Liver (tissue), 9 donors: ENCODE measurements around the gene C1S. TPM values are rescaled to one million over a fixed set of nuclear protein-coding genes. Genes with fewer than 3 reads are reported as not detected.
"Not testable (repeated sequence)": the region's sequence is repeated elsewhere in the genome, so short reads cannot be mapped to it uniquely, and the experiment has no call there.

Experiments used
- DNase-seq: peaks from one replicate; pipeline ENCODE4 v3.0.0-alpha.2; 2017; ENCODE audit warnings: low spot score
- H3K27ac ChIP-seq, 2 donors: one replicate each; pipeline ENCODE4 v1.7.0; 2013; ENCODE audit warnings: inconsistent platforms in 2 of 2, low read length in 2 of 2, control low read depth in 1 of 2, low read depth in 1 of 2, mild to moderate bottlenecking in 1 of 2
- H3K27me3 ChIP-seq, 4 donors: one replicate each; pipeline versions ENCODE4 v1.6.1 to v1.7.0; 2013; ENCODE audit warnings: low read length in 3 of 4, inconsistent platforms in 1 of 4, mild to moderate bottlenecking in 1 of 4, moderate library complexity in 1 of 4; ENCODE audit not compliant: control insufficient read depth in 4 of 4, insufficient read depth in 4 of 4
- H3K36me3 ChIP-seq, 4 donors: one replicate each; pipeline versions ENCODE4 v1.6.1 to v1.7.0; 2013; ENCODE audit warnings: low read length in 3 of 4, mild to moderate bottlenecking in 3 of 4, low read depth in 1 of 4, moderate library complexity in 1 of 4; ENCODE audit not compliant: control insufficient read depth in 4 of 4, insufficient read depth in 3 of 4
- H3K4me1 ChIP-seq, 4 donors: one replicate each; pipeline versions ENCODE4 v1.6.1 to v1.7.0; 2013; ENCODE audit warnings: low read length in 3 of 4, mild to moderate bottlenecking in 3 of 4, moderate library complexity in 1 of 4; ENCODE audit not compliant: control insufficient read depth in 4 of 4, insufficient read depth in 4 of 4
- H3K4me3 ChIP-seq, 3 donors: one replicate each; pipeline versions ENCODE4 v1.6.1 to v1.7.0; 2013; ENCODE audit warnings: low read length in 3 of 3, control low read depth in 1 of 3, low read depth in 1 of 3, mild to moderate bottlenecking in 1 of 3
- H3K9ac ChIP-seq, 2 donors: one replicate each; pipeline ENCODE4 v1.7.0; 2013; ENCODE audit warnings: low read length in 2 of 2, mild to moderate bottlenecking in 2 of 2, moderate library complexity in 2 of 2, control low read depth in 1 of 2, low read depth in 1 of 2
- H3K9me3 ChIP-seq, 4 donors: one replicate each; pipeline versions ENCODE4 v1.6.1 to v1.7.0; 2013; ENCODE audit warnings: low read length in 3 of 4; ENCODE audit not compliant: control insufficient read depth in 4 of 4
- FOXA1 ChIP-seq: IDR thresholded peaks from 2 replicates; pipeline ENCODE4 v1.6.1; 2016; ENCODE audit warnings: antibody characterized with exemption
- FOXA2 ChIP-seq: IDR thresholded peaks from 2 replicates; pipeline ENCODE4 v1.6.1; 2016; ENCODE audit warnings: antibody characterized with exemption
- HNF4A ChIP-seq, 2 donors: conservative IDR thresholded peaks; 2 replicates each; pipeline ENCODE4 v1.6.1; 2016; ENCODE audit warnings: antibody characterized with exemption in 2 of 2, mild to moderate bottlenecking in 2 of 2
- HNF4G ChIP-seq: IDR thresholded peaks from 2 replicates; pipeline ENCODE4 v1.6.1; 2016; ENCODE audit warnings: antibody characterized with exemption
- JUND ChIP-seq, 2 donors: IDR thresholded peaks; 2 replicates each; pipeline ENCODE4 v1.6.1; 2016; ENCODE audit warnings: antibody characterized with exemption in 2 of 2
- RXRA ChIP-seq, 2 donors: IDR thresholded peaks; 2 replicates each; pipeline ENCODE4 v1.6.1; 2017 to 2018; ENCODE audit warnings: antibody characterized with exemption in 2 of 2, mild to moderate bottlenecking in 1 of 2
- SP1 ChIP-seq: IDR thresholded peaks from 2 replicates; pipeline ENCODE4 v1.6.1; 2018; ENCODE audit warnings: antibody characterized with exemption, mild to moderate bottlenecking
- WGBS: extraction: QIAGEN DNeasy Blood & Tissue Kit; methylation state at CpG from one replicate; pipeline ENCODE4 v1.1.7; 2013; 5-methylcytosine and 5-hydroxymethylcytosine counted together
- polyA plus RNA-seq, 2 donors: library from polyadenylated mRNA; stranded (reverse) in 1 of 2; unstranded in 1 of 2; fragments of 200-250 nt in 1 of 2; fragments of >200 nt in 1 of 2; fragmentation: Nextera tagmentation in 1 of 2; extraction: Ambion mirVana in 1 of 2; gene quantifications; one replicate each; pipeline versions ENCODE4 v1.2.1 to v1.2.3, GENCODE V29; 2013 to 2015
- total RNA-seq, 2 donors: library from RNA; depleted of rRNA; stranded (reverse); fragments of >200 nt; gene quantifications; one replicate each; pipeline ENCODE4 v1.2.3, GENCODE V29; 2014
- TF ChIP-seq, protein P1 (sequence below): fragments of 150-350 bp; IDR thresholded peaks from 2 replicates; pipeline ENCODE4 v1.5.1; 2017; ENCODE audit warnings: improper control_type of control experiment, low read depth, low read length; ENCODE audit not compliant: missing input control
- TF ChIP-seq, protein P2 (sequence below): IDR thresholded peaks from 2 replicates; pipeline ENCODE4 v1.6.1; 2016; ENCODE audit warnings: antibody characterized with exemption
- TF ChIP-seq, protein P3 (sequence below): IDR thresholded peaks from 2 replicates; pipeline ENCODE4 v1.6.1; 2016; ENCODE audit warnings: antibody characterized with exemption
- TF ChIP-seq, protein P4 (sequence below): IDR thresholded peaks from 2 replicates; pipeline ENCODE4 v1.6.1; 2016; ENCODE audit warnings: antibody characterized with exemption, mild to moderate bottlenecking
- donor health status: healthy.
- donor health status: healthy.
- donor health status: healthy.
- donor health status: healthy.
- donor health status: healthy.

The C1S gene
- total and polyA plus RNA-seq, 4 donors = 267 to 2,029 (median 1,568) TPM

DNA sequence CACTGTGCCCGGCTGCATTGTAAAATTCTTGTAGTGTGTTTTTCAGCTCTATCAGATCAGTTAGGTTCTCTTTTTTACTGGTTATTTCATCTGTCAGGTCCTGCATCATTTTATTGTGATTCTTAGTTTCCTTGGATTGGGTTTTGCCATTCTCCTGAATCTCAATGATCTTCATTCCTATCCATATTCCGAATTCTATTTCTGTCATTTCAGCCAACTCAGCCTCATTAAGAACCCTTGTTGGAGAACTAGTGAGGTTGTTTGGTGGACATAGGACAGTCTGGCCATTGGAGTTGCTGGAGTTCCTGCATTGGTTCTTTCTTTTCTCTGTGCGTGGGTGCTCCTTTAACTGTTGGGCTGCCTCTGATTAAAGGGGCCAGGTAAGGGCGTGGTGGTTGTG lies 5.6 kb upstream of the C1S start:
- no peak overlapping the region for H3K27ac ChIP-seq
- H3K9me3 ChIP-seq = no peaks in the 10 kb centered on the region
- H3K4me1 ChIP-seq = peaks cover 1 to 14% (median 3%) of the 10 kb centered on the region in 4 donors
- TF ChIP-seq JUND (IDR thresholded peaks at IDR 0.05) (no peak), FOXA1 (no peak), FOXA2 (no peak), RXRA (IDR thresholded peaks at IDR 0.05) (no peak), HNF4A (conservative IDR thresholded peaks at IDR 0.05) (no peak), SP1 (no peak), HNF4G (no peak)
- TF ChIP-seq, protein P1, sequence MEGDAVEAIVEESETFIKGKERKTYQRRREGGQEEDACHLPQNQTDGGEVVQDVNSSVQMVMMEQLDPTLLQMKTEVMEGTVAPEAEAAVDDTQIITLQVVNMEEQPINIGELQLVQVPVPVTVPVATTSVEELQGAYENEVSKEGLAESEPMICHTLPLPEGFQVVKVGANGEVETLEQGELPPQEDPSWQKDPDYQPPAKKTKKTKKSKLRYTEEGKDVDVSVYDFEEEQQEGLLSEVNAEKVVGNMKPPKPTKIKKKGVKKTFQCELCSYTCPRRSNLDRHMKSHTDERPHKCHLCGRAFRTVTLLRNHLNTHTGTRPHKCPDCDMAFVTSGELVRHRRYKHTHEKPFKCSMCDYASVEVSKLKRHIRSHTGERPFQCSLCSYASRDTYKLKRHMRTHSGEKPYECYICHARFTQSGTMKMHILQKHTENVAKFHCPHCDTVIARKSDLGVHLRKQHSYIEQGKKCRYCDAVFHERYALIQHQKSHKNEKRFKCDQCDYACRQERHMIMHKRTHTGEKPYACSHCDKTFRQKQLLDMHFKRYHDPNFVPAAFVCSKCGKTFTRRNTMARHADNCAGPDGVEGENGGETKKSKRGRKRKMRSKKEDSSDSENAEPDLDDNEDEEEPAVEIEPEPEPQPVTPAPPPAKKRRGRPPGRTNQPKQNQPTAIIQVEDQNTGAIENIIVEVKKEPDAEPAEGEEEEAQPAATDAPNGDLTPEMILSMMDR = no peak
- TF ChIP-seq, protein P2, sequence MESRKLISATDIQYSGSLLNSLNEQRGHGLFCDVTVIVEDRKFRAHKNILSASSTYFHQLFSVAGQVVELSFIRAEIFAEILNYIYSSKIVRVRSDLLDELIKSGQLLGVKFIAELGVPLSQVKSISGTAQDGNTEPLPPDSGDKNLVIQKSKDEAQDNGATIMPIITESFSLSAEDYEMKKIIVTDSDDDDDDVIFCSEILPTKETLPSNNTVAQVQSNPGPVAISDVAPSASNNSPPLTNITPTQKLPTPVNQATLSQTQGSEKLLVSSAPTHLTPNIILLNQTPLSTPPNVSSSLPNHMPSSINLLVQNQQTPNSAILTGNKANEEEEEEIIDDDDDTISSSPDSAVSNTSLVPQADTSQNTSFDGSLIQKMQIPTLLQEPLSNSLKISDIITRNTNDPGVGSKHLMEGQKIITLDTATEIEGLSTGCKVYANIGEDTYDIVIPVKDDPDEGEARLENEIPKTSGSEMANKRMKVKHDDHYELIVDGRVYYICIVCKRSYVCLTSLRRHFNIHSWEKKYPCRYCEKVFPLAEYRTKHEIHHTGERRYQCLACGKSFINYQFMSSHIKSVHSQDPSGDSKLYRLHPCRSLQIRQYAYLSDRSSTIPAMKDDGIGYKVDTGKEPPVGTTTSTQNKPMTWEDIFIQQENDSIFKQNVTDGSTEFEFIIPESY = no peak
- TF ChIP-seq, protein P3, sequence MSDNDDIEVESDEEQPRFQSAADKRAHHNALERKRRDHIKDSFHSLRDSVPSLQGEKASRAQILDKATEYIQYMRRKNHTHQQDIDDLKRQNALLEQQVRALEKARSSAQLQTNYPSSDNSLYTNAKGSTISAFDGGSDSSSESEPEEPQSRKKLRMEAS = no peak
- H3K36me3 ChIP-seq = no peaks in the 10 kb centered on the region
- no peak overlapping the region for H3K4me3 ChIP-seq
- 94% methylated on average over 4 of the region's 4 CpGs for WGBS
- no peak for DNase-seq
- no peak overlapping the region for H3K9ac ChIP-seq
- H3K27me3 ChIP-seq = no peaks in the 10 kb centered on the region

DNA sequence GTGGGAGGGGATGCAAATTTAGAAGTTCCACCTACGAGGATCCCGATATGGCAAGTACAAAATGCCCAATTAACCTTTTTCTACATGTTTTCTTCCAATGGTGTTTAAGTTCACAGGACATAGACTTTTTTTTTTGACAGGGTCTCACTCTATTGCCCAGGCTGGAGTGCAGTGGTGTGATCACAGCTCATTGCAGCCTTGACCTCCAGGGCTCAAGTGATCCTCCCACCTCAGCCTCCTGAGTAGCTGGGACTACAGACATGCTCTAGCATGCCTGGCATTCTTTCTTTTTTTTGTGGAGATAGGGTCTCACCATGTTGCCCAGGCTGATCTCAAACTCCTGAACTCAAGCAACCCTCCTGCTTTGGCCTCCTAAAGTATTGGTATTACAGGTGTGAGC lies 4.8 kb upstream of the C1S start:
- peaks cover 1 to 16% (median 6%) of the 10 kb centered on the region in 4 donors for H3K4me1 ChIP-seq
- H3K36me3 ChIP-seq, DNase-seq, H3K27me3 ChIP-seq, H3K27ac ChIP-seq, H3K4me3 ChIP-seq, H3K9me3 ChIP-seq, H3K9ac ChIP-seq: not testable (repeated sequence)
- 94% methylated on average over 2 of the region's 2 CpGs for WGBS

DNA sequence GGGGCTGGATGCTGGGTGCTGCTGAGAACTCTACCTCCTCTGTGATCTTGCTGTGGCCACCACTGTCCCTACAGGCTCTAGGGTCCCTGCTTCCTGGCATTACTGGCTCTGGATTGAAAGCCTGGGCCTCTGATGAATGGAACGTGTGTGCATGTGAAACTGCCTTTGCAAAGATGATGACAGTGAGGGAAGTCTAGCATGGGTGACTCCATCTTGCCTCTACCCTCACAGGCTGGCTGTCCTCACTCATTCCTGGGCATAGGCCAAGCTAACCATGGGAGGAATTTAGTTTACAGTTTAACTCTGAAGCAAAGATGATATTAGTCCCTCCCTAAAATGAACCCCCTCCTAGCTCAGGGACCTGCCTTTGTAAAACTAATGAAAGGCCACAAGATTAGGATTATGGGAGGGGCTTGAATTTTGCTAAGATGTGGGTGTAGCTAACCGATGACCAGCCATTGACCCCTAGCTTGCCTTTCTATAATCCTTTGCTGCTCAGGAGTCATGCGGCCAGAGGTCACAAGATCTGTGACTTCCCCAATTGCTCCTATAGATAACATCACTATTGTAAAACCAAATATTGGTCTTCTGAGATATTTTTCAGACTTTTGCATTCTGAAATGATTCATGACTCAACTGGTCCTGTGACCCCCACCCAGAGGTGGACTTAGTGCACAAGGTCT lies 2.2 kb upstream of the C1S start:
- TF ChIP-seq, protein P4, sequence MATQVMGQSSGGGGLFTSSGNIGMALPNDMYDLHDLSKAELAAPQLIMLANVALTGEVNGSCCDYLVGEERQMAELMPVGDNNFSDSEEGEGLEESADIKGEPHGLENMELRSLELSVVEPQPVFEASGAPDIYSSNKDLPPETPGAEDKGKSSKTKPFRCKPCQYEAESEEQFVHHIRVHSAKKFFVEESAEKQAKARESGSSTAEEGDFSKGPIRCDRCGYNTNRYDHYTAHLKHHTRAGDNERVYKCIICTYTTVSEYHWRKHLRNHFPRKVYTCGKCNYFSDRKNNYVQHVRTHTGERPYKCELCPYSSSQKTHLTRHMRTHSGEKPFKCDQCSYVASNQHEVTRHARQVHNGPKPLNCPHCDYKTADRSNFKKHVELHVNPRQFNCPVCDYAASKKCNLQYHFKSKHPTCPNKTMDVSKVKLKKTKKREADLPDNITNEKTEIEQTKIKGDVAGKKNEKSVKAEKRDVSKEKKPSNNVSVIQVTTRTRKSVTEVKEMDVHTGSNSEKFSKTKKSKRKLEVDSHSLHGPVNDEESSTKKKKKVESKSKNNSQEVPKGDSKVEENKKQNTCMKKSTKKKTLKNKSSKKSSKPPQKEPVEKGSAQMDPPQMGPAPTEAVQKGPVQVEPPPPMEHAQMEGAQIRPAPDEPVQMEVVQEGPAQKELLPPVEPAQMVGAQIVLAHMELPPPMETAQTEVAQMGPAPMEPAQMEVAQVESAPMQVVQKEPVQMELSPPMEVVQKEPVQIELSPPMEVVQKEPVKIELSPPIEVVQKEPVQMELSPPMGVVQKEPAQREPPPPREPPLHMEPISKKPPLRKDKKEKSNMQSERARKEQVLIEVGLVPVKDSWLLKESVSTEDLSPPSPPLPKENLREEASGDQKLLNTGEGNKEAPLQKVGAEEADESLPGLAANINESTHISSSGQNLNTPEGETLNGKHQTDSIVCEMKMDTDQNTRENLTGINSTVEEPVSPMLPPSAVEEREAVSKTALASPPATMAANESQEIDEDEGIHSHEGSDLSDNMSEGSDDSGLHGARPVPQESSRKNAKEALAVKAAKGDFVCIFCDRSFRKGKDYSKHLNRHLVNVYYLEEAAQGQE = no peak
- peak in 1 of 2 donors; percentile 36 for TF ChIP-seq RXRA (IDR thresholded peaks at IDR 0.05)
- no peak overlapping the region for H3K27ac ChIP-seq
- peaks cover 1 to 19% (median 12%) of the 10 kb centered on the region in 4 donors for H3K4me1 ChIP-seq
- no peaks in the 10 kb centered on the region for H3K9me3 ChIP-seq
- H3K36me3 ChIP-seq = peaks cover 0 to 5% (median 1%) of the 10 kb centered on the region in 4 donors
- no peak for DNase-seq
- WGBS = 61% methylated on average over 3 of the region's 3 CpGs
- no peak overlapping the region for H3K4me3 ChIP-seq
- no peaks in the 10 kb centered on the region for H3K27me3 ChIP-seq
- no peak overlapping the region for H3K9ac ChIP-seq
